HG03280 (cell line): ENCODE results near the gene MSL3B.
"Not testable (repeated sequence)": the region's sequence is repeated elsewhere in the genome, so short reads cannot be mapped to it uniquely, and the experiment has no call there.

Source experiments
- ATAC-seq: cut with Tn5 transposase; IDR thresholded peaks from one replicate; pipeline ENCODE4 v1.9.1; 2021; ENCODE audit warnings: mild to moderate bottlenecking, moderate library complexity; ENCODE audit not compliant: unreplicated experiment

MSL3B gene

GRCh38 chr2:233867993-233868532 lies at the start of gene MSL3B:
Gene MSL3B (minus strand): TSS chr2:233868386.
- no peak for ATAC-seq

DNA sequence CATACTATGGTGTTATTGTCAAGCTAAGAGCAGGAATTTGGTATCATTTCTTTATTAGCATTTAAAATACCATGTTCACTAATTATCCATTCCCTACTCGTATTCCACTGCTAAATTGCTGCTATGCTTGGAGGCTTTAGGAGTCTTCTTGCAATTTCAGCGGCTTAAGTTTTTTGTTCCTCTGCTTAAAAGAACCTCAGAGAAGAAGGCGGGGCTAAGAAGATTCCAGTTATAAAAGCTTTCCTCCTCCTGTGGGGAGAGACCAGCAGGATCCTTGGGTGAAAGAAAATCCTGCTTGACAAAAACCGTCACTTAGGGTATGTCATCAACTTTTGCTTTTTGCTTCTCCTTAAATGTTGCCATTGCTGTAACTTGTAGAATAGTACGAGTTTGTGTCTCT lies 48.9 kb upstream of the MSL3B start, which contains the start of gene TRPM8:
TRPM8 (plus strand) TSS at position 258 of the 400 bp plus-strand sequence. CDS start 9,165 bp downstream, outside the sequence.
- ATAC-seq = no peak

- ATAC-seq = no peak
Measured at GRCh38 chr2:233915128-233915527, 46.9 kb upstream of the MSL3B start.

DNA sequence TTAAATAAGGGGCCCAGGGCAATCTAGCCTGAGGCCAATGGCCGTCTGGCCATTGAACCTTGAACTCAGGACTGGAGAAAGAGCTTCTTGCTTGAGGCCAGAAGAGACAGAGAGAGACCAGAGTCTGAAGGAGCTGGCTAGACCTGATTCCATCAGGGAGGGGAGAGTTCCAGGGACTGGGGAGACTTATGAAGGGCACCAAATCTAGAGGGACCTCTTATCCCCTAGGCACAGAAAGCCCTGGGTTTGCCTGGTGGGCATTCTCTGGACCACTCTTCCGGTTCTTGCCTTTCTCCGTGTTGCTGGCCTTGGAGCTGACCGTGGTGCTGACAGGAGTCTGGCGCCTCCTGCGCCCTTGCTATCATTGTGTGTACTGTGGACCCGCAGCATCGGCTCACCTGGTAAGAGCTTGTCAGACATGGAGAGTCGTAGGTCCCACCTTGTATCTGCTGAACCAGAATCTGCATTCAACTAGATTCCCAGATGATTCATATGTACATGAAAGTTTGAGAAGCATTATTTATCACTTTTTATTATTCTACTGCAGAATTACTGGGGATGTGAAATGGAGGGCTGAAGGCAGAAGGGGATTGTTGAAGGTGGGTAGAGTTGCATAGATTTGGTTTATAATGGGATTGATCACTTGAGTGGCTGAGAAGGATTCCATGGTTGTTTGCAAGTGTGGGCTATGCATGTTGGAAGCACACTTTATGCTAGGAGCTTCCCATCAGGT lies 44.7 kb upstream of the MSL3B start:
- ATAC-seq = no peak

GRCh38 chr2:233907627-233908026 lies 39.4 kb upstream of the MSL3B start:
- ATAC-seq = no peak

- ATAC-seq = no peak
Measured at GRCh38 chr2:233905945-233906344, 37.8 kb upstream of the MSL3B start.

DNA sequence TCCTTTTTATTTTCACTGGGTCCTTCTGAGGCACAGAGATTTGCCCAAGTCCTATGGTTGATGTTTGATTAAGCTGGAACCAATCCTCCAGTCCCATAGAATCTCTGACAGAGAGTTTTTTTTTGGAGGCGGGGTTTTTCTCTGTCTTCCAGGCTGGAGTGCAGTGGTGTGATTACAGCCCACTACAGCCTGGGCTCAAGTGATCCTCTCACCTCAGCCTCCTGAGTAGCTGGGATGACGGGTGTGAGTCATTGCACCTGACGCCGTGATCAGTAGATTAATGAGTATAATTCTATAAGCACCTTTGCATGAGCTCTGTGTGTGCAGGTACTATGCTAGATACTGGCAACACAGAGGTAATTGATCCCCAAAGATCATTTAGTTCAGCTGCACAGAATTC lies 33.7 kb upstream of the MSL3B start:
- ATAC-seq = no peak

- no peak for ATAC-seq
Measured at GRCh38 chr2:233901367-233901766, 33.2 kb upstream of the MSL3B start.

DNA sequence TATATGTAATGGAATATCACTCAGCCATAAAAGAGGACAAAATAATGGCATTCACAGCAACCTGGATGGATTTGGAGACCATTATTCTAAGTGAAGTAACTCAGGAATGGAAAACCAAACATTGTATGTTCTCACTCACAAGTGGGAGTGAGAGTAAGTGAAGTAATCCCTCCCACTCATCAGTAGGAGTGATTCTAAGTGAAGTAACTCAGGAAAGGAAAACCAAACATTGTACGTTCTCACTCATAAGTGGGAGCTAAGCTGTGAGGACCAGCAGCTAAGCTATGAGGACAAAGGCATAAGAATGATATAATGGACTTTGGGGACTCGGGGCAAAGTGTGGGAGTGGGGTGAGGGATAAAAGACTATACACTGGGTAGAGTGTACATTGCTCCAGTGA lies 28.1 kb upstream of the MSL3B start:
- not testable (repeated sequence) for ATAC-seq

DNA sequence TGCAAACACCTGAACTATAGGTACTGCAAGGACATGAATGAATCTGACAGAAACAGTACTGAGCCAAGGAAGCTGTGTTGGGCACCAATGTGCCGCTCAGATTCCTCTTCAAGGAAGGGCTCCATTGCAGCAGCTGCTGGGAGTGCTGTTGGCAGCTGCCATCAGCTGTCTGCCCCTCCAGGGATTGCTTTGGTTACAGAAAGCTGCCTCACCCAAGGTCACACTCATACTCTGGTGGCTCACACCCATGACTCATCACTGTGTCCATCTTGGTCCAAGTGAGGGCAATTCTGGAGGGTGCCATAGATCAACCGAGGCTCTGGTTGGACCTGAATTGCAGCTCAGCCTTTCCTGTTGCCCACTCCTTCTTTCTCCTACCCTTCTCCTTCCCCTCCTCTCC lies 24.6 kb upstream of the MSL3B start:
- no peak for ATAC-seq

GRCh38 chr2:233882353-233882752 lies 14.2 kb upstream of the MSL3B start:
- no peak for ATAC-seq

DNA sequence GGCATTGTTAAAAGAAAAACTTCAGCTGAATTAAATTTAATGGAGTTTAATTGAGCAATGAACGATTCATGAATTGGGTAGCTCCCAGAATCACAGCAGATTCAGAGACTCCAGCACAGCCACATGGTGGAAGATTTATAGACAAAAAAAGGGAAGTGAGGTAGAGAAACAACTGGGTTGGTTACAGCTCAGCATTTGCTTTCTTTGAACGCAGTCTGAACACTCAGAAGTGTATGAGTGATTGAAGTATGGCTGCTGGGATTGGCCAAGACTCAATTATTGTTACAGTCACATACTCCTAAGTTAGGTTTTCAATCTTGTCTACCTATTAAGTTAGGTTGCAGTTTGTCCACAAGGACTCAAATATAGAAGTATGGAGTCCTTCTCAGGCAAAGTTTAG lies 3.9 kb upstream of the MSL3B start:
- ATAC-seq = not testable (repeated sequence)

DNA sequence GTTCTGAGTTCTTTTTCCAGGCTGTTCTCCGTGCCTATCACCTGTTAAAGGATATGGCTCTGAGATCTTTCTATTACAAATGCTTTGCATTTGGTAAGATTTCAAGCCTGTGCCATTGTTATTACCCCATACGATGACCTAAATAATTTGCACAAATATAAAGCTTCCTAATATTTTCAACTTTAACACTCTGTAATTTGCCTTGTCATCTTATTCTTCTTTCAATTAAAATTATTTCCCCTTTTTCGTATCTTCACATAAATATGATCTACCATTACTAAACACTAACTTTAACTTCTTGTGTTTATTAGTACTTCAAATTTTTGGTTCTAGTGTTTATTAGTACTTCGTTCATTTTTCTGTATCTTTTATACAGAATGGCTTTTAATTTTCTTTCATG lies 3.2 kb upstream of the MSL3B start:
- ATAC-seq = no peak

DNA sequence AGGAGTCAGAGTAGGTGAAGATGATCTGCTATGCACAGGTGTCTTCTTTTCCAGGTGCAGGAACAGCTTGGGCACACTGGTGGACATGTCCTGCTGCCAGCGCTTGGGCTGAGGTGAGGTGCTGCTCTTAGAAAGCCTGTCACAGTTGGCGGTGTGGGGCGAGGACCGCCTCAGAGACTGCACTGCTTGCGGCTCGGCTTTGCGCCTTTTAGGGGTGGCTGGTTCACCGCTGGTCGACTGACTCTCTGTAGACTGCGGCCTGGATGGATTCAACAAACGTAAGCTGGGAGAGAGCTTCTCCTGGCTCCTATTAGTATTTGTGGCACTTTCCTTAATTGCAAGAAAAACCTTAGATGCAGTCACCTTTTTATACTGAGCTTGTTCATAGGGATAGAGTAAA lies 1.7 kb downstream of the MSL3B start:
- ATAC-seq = no peak

DNA sequence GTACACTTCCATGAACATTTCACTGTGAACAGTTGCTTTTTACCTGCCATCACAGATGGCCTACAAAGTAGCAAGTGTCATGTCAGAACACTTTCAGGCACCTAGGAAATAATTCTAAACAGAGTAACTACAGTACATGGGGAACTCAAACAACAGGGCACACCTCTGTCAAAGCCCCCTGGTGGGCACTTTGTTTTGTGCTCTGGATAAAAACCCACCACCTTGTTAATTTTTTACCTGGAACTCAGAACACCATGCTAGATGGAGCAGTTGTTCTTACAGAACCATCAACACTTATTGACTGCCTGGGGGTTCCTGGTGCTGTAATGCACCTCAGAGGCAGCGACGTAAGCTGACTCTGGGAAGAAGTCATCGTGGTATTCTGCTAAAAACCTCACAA lies 2.3 kb downstream of the MSL3B start:
- no peak for ATAC-seq

DNA sequence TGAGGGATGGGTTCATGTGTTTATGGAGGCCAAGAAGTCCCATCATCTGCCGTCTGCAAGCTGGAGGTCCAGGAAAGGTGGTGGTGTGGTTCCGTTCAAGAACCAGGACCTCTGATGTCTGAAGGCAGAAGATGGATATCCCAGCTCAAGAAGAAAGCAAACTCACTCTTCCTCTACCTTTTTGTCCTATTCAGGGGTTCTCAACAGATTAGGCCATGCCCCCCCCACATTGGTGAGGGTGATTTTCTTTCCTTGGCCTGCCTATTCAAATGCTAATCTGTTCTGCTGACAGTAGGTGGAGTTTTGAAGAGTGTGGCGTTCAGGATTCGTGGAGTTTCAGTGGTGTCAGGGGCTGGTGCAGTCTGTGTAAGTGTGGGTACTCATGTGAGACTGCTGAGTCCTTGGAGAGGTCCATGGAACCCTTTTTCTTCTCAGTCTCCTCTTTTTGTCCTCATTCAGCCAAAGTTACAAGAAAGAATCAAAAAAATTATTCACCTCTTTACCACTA lies 5.9 kb downstream of the MSL3B start:
- no peak for ATAC-seq

GRCh38 chr2:233858331-233858730 lies 9.9 kb downstream of the MSL3B start:
- no peak for ATAC-seq

DNA sequence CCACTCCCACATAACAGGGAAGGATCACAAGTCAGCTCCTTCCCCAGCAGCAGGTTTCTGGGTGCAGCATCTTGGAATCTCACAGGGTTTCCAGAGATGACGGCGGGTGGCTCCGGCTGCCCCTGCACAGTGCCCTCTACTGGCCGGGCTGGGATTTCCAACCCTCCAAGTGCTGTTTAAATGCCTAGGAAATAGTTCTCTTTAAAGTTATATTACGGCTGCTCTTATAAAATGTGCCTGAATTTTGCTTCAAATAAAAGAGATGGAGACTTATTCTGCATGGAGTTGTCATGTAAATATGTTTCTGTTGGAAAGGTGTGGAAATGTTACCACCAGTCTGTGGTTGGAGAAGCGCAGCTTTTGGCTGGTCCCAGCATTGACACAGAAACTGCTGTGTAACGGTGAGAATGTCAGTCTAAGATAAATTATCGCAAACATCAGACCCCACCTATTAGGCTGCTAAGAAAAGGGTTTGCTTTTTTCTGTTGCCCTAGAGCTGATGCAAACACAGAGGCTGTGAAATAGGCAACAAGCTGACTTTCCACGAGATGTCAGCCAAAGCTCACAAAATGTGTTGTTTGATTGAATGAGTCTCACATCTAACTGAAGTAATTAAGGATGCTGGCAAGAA lies 10.6 kb downstream of the MSL3B start:
- ATAC-seq = no peak

GRCh38 chr2:233856184-233856583 lies 12.0 kb downstream of the MSL3B start:
- ATAC-seq = no peak

- ATAC-seq = no peak
Measured at GRCh38 chr2:233855345-233855744, 12.8 kb downstream of the MSL3B start.

DNA sequence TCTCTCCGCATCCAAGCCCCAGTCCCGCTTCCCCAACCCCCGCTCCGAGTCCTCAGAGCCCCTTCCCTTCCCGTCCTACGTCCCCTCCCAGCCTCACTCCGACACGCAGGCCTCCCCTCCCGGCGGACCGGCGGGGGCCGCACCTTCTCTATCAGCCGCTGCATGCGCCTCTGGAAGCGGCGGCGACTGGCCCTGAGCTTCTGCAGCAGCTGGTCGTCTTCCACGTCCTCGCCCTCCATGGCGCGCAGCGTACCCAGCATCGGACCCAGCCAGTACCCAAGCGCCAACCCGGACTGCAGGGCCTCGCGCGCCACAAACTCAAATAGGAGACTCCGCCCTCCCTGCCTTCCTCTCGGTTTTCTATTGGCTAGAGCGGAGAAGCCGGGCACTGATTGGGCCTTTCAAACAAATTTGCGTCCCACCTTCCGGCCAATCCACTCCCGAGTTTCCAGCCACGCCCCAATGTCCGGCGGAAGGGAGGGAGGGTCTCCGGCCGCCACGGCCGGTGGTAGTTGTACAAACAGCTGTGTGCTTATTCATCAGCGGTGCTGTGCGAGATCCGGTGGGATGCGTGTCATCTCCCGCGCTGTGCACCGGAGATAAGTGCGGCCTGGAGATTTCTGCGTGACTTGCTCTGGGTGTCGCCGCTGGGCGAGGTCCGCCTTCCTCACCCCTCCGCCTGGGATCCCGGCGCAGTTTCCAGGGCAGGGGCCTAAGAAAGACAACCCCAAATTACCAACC lies 13.8 kb downstream of the MSL3B start, which contains the start of gene HJURP:
HJURP (minus strand) TSS at position 295 of the 741 bp plus-strand sequence; CDS start at position 260, 35 bp downstream.
- peak; percentile 97 for ATAC-seq
